ENCODE measurements around the gene CADPS.

GRCh38 chr3:62615258-62615849 lies 259.9 kb downstream of the CADPS start:
- TF ChIP-seq SUZ12 (IDR thresholded peaks at IDR 0.05; ENCODE audit: extremely low read depth, insufficient read depth, insufficient read length) (no peak), YY1 (IDR thresholded peaks at IDR 0.05; ENCODE audit: insufficient read depth, insufficient read length) (no peak), ZNF274 (IDR thresholded peaks at IDR 0.05; ENCODE audit: low read depth, low read length) (no peak)
